HG03460 (cell line): ENCODE measurements around the gene DHPS.

Source experiments
- ATAC-seq: cut with Tn5 transposase; IDR thresholded peaks from one replicate; pipeline ENCODE4 v1.9.1; 2021; ENCODE audit not compliant: unreplicated experiment

The DHPS gene

DNA sequence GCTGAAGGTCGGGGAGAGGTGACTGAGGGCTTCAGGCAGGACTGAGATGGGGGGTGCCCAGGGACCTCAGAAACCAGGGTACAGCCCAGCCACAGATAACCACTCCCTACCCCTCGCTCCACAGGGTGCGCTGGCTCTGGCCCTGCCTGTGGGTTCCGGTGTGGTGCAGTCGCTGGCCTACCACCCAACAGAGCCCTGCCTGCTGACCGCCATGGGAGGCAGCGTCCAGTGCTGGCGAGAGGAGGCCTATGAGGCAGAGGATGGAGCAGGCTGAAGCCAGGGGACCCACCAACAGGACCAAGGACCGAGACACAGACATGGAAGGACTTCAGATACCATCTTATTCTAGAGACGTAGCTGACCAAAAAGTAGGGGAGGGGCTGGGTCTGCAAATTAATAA, 6.3 kb downstream of the DHPS start:
- ATAC-seq = no peak

DNA sequence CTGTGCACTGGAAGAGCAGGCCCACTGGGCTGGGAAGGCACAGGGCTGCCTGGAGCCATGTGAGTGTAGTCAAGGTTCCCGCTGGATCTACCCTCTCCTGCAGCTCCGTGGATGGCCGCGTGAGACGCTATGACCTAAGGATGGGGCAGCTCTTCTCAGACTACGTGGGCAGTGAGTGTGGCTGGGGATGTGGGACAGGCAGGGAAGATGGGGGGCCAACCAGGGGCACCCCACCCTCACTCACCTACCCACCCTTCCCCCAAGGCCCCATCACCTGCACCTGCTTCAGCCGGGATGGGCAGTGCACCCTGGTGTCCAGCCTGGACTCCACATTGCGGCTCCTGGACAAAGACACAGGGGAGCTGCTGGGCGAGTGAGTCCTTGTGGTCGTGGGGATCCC, 8.9 kb downstream of the DHPS start:
- no peak for ATAC-seq

DNA sequence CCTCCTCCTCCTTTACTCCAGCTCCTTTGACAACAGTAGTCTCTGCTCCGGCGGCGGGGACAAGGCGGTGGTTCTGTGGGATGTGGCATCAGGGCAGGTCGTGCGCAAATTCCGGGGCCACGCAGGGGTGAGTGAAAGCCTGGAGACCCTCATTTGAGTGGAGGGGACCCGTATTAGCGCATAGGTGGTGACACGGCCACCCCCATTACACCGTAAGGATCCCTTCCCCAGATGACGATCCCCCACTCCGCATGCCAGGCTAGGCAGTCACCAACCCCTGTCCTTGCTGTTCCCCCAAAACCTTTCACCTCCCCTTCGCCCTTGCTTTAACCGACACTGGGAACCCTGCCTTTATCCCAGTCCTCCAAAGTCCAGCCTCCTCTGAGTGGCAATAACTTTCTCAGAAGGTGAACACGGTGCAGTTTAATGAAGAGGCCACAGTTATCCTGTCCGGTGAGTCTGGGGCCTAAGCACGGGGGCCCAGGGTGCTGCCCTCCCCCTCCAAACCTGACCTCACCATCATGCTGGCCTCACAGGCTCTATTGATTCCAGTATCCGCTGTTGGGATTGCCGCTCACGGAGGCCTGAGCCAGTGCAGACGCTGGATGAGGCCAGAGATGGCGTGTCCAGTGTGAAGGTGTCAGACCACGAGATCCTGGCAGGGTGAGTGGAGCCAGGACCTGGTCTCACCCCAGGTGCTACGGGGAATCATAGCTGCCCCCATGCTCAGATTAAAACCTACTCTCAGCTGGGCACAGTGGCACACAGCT, 11.3 kb downstream of the DHPS start:
- ATAC-seq = no peak

DNA sequence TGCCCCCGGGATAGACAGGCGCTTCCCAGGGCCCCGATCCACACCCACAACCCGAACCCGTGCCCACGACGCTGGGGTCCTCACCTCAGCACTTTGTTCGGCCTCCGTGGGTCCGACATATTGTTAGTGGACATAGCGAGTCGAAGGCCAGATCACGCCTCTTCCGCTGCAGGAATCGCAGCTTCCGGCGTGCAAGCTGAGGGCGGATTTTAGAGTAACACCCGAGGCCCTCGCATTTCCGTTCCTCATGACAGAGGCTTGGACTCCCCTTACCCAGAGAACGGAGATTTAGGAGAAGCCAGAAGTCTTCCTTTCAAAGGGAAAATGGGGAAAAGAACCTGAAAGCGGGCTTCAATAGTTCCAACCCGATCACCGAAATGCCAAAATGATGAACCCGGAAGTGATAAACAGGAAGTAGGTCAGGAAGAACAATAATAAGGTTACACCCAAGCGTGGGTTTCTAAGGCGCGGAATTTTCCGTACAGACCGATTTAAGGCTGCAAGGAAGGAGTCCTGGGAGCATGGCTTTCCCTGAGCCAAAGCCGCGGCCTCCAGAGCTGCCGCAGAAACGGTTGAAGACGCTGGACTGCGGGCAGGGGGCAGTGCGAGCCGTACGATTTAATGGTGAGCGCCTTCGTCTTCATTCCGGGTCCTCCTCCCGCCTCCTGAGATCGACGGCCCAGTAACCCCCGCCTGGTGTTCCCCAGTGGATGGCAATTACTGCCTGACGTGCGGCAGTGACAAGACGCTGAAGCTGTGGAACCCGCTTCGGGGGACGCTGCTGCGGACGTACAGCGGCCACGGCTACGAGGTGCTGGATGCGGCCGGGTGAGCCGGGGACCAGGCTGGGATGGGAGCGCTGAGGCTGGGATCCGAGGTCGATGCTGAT, 12.2 kb downstream of the DHPS start:
- ATAC-seq = no peak

- no peak for ATAC-seq
Observed at GRCh38 chr19:12668932-12669269, 12.8 kb downstream of the DHPS start.

DNA sequence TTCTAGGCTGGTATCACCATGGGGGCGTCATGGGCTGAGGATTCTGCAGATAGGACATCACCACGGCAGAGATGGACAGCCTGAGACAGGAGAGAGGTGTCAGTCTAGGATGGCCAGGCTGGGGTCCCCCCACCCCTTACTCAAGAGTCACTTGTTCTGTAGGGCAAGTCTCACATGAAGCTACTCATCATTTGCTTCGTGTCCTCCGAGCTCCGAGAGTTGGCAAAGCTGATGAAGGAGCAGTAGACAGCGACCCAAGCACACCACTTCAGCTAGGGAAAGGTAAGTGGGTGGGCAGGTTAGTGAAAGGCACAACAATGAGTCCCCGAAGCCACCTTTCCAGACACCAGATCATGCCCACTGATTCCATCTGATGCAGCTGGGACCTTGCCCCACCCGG, 13.3 kb downstream of the DHPS start:
- no peak for ATAC-seq

DNA sequence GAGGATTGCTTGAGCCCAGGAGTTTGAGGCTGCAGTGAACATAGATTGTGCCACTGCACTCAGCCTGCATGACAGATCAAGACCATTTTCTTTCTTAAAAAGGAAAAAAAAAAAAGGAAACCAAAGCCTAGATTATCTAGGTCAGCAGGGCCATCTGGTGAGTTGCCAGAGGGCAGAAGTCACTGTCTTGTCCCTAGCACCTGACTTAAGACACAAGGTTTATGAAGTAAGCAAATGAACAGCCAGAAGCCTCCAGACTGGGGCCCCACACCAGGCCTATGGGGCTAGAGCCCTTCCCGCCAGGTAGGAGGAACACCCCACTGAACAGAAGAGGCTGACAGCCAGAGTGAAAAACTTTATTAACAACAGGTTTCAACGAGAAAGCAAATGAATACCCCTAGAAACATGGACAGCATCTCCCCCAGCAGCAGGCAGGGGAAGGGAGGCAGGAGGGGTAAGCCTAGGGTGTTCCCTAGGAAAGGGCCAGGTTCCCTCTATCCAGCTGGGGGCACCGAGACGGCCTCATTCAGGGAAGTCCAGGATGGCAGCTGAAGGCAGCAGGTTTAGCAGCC, 13.9 kb downstream of the DHPS start:
- no peak for ATAC-seq

GRCh38 chr19:12666265-12667048, 15.2 kb downstream of the DHPS start, which contains the start of the genes MAN2B1 and WDR83:
Gene MAN2B1, minus strand, starts transcription at chr19:12666742. Its CDS starts 41 bp downstream, at chr19:12666701.
Gene WDR83, plus strand, starts transcription at chr19:12666807. Its CDS starts 2,984 bp downstream, at chr19:12669791.
- ATAC-seq = peak; percentile 41

DNA sequence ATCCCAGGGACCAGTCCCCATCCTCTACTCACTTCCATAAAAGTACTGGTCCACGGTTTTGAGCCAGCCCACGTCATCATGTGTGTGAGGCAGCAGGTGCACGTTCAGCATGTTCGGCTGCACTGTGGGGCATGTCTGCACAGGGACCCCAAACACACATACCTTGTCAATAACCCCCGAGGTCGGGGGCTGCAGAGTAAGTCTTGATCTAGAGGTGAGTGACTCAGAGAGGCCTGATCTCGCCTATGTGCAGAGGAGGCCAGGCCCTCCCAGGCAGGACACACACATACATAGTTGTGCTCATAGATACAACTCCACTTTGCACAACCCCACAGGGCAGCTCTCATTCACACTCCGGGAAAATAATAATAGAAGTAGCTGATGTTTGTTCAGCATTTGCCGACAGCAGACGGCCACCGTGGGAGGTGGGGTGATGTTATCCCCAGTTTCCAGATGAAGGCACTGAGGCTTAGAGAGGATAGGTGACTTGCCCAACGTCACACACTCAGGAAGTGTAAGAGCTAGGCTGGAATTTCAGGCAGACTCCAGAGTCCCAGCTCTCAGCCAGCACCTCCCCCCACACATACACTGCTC, 15.9 kb downstream of the DHPS start:
- ATAC-seq = no peak

DNA sequence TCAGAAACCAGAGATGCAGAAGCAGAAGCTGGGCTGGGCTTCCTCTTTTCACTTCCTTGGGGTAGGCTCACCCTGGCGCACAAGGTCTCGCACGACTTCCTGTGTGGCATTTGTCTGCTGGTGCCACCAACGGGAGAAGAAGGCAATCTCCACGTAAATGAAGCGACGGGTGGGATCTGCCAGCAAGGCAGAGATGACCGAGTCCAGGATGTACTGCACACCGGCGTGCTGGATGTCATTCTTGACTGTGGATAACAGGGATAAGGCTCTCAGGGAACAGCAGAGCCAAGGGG, 16.5 kb downstream of the DHPS start:
- no peak for ATAC-seq

- ATAC-seq = no peak
Observed at GRCh38 chr19:12664406-12665280, 17.0 kb downstream of the DHPS start.

GRCh38 chr19:12660980-12661379, 20.7 kb downstream of the DHPS start:
- ATAC-seq = no peak

DNA sequence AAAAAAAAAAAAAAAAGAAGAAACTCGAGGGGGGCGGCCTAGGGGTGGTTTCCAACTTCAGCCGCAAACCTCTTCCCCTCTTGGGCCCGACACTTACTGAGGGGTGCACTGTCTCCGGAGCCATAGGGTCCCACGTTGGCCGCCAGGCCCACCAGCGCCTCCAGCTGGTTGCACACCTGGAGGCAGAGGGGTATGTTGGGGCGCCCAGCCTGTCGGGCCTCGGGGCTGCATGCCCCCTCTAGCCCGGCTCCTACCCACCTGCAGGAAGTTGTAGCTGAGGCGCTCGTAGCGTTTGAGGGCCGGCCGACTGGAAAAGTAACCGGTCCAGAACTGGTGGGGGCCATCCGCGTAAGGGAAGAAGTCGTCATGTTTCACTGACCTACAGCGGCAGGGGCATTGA, 23.7 kb downstream of the DHPS start:
- ATAC-seq = no peak

- ATAC-seq = no peak
Observed at GRCh38 chr19:12656899-12657571, 24.6 kb downstream of the DHPS start.

GRCh38 chr19:12655546-12655945, 26.1 kb downstream of the DHPS start:
- no peak for ATAC-seq

DNA sequence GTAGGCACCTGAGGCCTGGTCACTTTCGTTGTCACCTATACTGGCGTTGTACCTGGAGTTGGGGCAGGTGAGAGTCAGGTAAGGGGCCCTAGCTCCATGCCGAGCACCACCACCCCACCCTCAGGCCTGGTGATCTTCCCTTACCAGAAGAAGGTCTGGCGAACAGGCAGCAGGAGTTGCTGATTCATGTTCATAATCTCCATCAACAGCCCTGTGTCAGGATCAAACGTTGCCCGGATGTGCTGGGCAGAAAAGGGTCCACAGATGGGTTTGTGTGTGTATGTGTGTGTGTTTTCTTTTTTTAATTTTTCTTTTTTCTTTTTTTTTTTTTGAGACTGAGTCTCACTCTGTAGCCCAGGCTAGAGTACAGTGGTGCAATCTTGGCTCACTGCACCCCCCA, 29.5 kb downstream of the DHPS start:
- ATAC-seq = no peak

DNA sequence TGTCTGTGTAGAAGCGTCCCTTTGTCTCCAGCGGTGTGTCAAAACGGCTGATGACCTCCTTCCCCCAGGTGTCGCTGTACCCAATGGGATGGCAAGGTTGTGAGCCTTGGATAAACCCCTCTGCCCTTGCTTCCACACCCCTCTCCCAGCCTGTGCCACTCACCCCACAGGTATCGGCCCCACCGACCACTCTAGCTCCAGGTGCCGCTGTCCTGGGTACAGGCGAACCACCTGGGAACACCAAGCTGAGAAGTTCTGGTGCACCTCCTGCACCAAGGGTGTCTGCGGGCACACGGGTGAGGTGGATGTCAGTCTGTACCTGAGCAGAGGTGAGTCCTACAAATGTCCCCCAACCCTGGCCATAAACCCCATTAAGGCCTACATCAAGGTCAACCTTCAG, 31.7 kb downstream of the DHPS start:
- no peak for ATAC-seq

DNA sequence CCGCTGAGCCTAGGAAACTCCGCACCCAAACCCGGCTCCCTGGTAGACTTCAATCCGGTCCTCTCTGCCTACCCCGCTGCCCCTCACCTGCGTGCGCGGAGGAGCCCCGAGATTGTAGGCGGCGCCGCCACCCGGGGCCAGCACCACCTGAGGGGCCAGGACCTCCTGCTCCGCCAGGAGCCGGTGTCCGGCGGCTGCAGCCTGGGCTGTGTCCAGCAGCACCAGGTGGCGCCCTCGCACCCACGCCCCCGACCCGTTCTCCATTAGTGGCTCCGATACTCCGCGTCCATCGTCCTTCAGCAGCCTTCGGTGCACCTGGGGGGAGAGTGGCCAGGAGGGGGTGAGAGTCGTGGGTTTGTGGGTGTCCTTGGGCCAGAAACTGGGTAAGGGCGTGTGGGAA, 33.6 kb downstream of the DHPS start:
- ATAC-seq = no peak

DNA sequence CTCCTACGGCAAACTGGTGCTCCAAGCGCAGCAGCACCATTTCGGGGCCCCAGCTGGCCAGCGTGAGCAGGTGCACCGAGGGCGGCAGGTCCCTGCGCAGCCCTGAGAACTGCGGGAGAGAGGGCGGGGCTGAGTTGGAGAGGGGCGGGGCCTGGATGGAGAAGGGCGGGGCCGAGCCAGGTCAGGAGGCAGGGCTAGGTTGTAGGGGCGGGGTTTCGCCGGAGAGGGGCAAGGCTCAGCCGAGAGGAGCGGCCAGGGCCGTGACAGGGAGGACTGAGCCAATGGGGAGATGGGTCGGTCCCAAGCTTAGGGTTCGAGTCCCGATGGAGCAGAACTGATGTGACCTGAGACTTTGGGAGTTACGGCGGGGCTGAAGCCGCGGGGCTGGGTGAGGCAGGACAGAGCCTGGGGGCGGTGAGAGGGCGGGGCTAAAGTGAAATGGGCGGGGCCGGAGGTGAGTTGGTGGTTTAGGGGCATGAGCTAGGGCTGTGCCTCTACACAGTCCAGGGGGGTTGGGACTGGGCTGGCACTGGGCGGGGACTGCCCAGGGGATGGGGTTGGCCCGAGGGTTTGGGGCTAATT, 34.1 kb downstream of the DHPS start:
- ATAC-seq = no peak
